ENCODE measurements around the gene MOK.
"Not testable (repeated sequence)": the region's sequence is repeated elsewhere in the genome, so short reads cannot be mapped to it uniquely, and the experiment has no call there.

Gene MOK

GRCh38 chr14:102248121-102248520 lies 56.8 kb downstream of the MOK start:
- DNase-seq (ENCODE audit: low read depth in 2 of 2), result no peak

DNA sequence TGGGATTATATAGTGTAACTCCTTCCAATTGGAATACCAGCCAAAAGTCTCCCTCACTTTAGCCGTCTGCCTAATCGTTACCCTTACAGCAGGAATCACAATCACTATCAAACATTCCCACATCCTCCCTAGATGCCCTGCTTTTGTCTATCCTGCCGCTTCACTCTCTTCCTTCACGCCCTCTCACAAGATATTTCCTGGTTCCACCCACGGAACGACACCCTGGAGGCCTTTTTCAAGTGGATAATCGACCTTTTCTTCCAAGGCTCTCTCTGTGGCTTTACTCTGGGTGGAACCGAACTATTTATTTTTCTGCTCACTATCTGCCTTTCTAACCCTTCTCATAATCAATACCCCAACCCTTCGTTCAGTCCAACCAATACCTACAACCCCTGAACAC lies 58.9 kb downstream of the MOK start:
- no peak for DNase-seq (ENCODE audit: low read depth in 2 of 2)

- DNase-seq (ENCODE audit: low read depth in 2 of 2), result not testable (repeated sequence)
Measured at GRCh38 chr14:102243795-102244194, 61.2 kb downstream of the MOK start.

GRCh38 chr14:102241147-102241546 lies 63.8 kb downstream of the MOK start:
- DNase-seq (ENCODE audit: low read depth in 2 of 2), result no peak

GRCh38 chr14:102240481-102240880 lies 64.5 kb downstream of the MOK start:
- not testable (repeated sequence) for DNase-seq (ENCODE audit: low read depth in 2 of 2)

GRCh38 chr14:102239231-102239630 lies 65.7 kb downstream of the MOK start:
- DNase-seq (ENCODE audit: low read depth in 2 of 2), result no peak

DNA sequence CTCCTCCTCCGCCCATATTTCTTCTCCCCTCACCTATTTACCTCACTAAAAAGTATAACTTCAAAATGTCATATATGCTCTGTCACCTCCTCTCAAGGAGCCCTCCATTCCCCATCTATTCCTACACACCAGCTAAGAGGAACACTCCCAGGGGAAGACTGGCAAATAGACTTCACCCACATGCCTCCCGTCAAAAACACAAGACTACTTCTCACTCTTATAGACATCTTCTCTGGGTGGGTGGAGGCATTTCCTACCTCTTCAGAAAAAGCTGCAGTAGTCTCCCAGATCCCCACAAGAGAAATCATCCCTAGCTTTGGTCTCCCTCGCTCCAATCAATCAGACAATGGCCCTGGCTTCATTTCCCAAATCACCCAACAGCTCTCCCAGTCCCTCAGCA lies 66.2 kb downstream of the MOK start:
- DNase-seq (ENCODE audit: low read depth in 2 of 2), result no peak

DNA sequence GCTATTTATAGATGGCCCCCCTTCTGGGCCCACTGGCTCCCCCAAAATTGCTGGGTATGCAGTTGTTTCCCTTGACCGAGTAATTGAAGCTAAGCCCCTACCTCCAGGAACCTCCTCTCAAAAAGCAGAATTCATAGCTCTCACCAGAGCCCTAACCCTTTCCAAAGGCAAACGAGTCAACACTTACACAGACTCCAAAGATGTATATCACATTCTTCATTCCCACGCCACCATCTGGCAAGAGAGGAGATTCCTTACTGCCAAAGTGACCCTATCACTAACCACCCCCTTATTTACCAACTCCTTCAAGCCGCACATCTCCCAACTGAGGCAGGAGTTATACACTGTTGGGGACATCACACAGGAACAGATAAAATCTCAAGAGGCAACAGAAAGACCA lies 66.8 kb downstream of the MOK start:
- DNase-seq (ENCODE audit: low read depth in 2 of 2), result no peak

DNA sequence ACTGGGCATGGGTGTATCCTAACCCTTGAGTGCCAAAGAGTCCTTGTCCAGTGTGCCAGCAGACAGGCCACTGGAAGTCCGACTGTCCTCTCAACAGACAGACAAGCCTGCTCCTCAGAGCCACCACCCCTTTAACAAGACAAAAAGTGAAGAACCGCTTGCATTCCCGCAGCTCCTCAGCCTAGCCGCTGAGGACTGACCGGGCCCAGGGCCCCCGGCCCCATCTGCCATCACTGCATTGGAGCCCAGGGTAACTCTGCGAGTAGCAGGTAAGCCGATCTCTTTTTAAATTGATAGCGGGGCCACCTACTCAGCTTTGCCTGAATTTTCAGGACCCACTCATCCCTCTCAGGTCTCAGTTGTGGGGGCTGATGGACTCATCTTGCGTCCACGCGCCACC lies 68.9 kb downstream of the MOK start:
- no peak for DNase-seq (ENCODE audit: low read depth in 2 of 2)

GRCh38 chr14:102235275-102235897 lies 69.6 kb downstream of the MOK start:
- peak; percentile 41 to 48 for DNase-seq (ENCODE audit: low read depth in 2 of 2)

- DNase-seq (ENCODE audit: low read depth in 2 of 2), result no peak
Measured at GRCh38 chr14:102234331-102235264, 70.4 kb downstream of the MOK start.

- no peak for DNase-seq (ENCODE audit: low read depth in 2 of 2)
Measured at GRCh38 chr14:102233081-102233480, 71.9 kb downstream of the MOK start.

DNA sequence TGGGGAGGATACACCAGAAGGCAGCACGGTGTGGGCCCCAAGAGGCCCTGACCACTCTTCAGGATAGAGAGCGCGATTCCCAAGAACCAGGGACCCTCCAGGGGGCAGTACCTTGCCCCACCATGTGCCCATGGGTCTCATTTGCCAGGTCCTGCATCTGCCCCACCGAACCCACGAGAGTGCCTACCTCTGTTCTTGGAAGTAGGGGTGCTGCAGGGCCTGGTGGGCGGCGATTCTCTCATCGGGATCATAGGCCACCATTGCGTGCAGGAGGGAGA lies 72.7 kb downstream of the MOK start:
- DNase-seq (ENCODE audit: low read depth in 2 of 2), result no peak

DNA sequence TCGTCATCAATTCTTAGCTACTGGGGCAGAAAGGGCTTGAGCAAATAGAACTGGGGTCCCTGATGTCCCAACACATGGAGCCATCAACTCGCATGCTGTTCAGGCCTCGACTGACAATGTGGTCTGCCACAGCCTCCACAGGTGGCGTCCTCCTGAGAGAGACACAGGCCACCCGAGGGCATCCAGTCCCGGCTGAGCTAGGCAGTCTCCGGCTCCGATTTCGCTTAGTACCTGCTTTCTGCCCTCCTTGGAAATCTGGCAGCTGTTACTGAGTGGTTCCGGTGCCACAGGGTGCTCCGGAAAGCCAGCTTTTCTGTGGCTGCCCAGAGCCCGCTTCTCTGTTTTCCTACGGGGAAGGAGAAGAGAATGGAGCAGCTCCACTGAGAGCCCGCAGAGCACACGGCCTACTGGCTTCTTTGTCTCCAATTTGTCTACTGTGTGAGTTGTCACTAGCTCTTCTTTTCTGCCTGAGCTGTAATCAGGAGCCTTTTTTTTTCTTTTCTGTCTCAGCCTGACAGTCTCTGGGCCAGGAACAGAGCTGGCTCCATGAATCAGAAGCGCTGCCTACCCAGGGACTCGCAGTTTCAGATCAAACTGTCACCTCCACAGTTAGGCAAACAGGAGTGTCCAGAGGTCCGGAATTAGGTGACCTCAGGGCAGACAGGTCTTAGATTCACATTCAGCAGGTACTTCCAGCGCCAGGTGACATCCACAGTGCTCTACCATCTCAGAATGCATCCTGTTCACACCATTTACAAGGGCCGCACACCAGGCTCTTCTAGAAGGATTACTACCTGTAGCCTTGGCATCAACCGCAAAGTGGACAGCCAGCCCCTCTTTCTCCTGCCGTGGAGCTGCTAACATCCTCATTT lies 73.3 kb downstream of the MOK start:
- no peak for DNase-seq (ENCODE audit: low read depth in 2 of 2)

DNA sequence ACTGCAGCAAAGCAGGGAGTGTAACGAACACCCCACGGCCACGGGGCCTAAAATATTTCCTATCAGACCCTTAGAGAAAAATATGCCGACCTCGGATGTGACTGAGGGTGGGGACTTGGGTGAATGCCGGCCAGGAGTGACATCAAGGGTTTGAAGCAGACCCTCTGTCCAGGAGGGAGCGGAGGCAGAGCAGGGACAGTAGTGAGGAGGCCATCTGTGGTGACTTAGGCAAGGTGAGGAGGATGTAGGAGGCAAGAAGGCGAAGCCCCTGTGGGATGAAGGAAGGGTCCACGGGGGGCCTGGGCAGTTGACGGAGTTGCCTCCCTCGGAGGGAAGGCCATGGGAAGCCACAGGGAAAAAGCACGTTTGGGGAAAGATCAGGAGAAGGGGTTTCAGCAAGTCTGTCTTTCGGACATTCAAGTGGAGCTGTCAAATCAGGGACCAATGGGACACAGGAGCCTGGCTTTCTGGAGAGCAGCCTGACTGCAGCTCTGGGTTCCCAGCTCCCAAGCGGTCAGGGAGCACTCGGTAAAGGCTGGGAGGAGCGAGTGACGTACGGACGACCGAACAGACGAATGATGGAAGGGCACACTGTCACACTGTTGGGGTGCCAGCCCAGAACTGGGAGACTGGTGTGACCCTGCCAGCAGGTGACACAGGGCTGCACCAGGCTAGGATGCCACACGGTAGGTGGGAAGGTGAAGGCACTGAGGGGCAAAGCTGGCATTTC lies 74.3 kb downstream of the MOK start:
- DNase-seq (ENCODE audit: low read depth in 2 of 2), result no peak

GRCh38 chr14:102229739-102230092 lies 75.2 kb downstream of the MOK start:
- DNase-seq (ENCODE audit: low read depth in 2 of 2), result no peak

- no peak for DNase-seq (ENCODE audit: low read depth in 2 of 2)
Measured at GRCh38 chr14:102229071-102229738, 75.8 kb downstream of the MOK start.

DNA sequence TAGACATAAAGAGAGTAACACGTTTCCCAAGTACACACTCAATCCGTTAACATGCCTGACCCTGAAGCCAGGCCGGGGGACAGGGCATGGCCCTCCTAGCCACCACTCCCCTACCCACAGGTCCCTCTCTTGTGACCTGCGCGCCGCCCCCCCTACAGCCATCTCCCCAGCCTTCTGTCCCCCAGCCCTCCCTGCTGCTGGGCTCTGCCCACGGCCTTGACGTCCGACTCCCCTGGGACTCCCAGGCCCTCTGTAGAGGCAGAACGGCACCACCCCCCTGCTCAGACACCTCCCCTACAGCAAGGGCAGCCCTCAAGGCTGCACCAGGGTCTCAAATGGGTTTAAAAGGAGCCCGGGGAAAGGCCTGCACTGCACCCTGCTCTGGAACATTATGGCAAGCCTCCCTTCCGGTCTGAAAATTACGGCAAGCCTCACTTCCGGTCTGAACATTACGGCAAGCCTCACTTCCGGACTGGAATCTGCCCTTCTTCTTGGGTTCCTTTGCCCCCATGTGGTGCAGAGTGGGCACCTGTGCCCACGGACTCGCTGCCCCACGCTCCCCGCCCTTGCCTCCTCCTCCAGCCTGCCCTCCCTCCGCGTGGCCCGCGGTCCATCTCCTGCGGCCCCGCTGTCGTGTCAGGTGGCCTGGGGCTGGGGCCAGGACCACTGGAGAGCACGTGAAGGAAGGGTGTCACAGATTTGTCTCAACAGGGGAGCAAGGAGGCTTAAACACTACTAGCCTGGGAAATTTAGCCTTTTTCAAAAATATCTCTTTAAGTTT lies 77.6 kb downstream of the MOK start:
- no peak for DNase-seq (ENCODE audit: low read depth in 2 of 2)

GRCh38 chr14:102226356-102227125 lies 78.4 kb downstream of the MOK start:
- no peak for DNase-seq (ENCODE audit: low read depth in 2 of 2)

DNA sequence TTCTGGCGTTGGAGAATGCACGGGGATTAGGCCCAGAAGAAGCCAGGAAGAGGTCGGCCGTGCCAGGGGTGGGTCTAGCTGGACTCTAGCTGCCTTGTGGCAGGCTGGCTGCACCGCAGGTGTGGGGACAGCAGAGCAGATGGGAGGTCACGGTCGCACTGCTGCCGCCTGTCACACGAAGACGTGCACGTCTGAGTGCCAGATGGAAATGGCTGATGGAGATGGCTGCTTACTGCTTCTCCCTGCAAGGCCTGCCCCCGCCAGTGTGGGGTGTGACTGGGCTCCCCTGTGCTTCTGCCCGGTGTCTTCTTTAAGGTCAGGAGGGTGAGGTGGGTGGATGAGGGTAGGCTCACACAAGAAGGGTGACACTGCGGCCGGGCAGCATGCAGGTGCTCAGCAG lies 79.0 kb downstream of the MOK start:
- no peak for DNase-seq (ENCODE audit: low read depth in 2 of 2)

Data from fibroblast of skin of left quadriceps (primary cell).